ENCODE measurements around the gene EYS.
"Not testable (repeated sequence)": the region's sequence is repeated elsewhere in the genome, so short reads cannot be mapped to it uniquely, and the experiment has no call there.

Gene EYS

DNA sequence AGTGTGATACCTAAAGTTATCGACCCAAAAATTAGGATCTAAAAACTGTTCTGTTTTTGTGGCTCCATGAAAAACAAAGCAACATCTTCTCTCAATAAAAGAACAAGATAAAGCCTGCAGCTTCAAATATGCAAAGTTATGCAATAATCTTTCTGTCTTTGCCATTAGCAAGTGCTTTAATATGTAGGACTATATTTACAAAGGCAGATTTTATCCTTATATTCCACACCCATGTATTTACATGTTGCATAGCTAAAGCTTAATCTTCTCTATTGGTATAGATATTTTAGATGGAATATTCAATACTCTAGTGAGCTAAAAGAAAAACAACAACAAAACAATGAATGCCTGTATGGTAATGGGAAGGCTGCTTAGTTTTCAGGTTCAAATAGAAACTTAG is 1443.2 kb downstream of the EYS start:
- no peak for DNase-seq

DNA sequence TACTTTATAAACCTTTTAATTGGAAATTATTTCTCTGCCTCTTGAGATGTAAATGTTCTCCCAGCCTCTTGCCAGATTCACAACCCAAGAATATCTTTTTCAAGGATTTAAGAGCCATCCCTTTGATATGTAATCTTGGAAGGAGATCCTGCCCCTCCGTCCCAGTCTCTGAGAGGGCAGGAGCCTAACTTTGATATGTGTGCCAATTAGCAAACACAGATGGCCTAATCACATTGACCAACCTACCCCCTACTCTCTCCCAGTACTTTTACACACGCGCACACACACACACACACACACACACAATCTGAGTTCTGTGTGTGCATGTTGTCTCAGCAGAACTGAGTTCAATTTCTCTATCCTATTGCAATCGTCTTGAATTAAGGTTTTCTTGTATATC is 1447.7 kb downstream of the EYS start:
- DNase-seq: no peak

DNA sequence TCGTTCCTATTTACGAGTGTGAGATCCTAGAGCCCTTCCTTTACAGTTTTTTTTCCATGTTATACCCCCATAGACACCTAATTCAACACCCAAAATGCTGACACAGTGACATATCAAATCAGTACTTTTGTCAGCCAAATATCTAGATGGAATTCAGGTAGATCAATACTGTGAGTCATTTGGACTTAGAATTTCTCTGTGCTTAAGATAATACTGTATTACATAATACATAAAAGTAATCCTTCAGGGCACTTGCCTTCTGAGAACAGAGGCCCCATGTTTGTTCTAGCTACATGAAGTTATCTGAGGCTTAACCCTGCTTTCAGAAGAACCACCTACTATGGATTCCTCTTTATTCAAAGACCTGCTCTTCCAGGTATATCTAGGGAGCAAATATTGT is 1448.3 kb downstream of the EYS start:
- DNase-seq: no peak

DNA sequence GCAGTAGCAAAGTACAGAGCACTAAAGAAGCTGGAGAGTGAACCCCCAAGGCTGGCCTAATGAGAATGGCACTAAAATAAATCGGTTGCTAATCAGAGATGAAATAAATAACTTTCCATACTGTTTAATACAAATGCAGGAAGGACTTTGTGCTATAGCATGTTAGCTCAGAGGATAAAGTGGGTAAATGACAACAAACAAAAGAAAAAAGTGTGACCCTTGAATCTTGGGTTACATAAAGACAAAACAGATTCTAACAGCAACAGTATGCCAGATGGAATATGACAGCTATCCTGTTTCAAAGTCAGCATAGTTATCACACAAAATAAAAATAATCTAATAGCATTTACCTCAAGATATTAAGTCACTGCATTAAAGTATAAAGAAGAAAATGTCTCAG is 1448.7 kb downstream of the EYS start:
- no peak for DNase-seq

GRCh38 chr6:64257586-64257985 is 1449.4 kb downstream of the EYS start:
- no peak for DNase-seq

DNA sequence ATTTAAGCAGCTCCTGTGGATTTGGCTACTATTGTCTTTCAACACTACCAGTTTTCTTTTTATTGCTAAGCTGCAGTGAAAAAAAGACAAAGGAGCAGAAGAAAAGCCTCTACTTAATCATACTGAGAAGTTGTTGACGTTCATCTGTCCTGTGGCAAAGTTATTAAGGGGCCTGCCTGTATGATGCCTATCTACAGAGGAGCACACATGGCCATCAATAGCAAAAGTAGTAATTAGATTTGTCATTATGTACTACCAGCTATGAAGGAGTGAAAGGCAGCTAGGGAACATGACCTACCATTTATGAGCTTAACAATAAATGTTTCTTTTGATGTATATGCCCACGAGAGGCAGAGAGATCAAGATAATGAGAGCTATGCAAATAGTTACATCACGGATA is 1450.5 kb downstream of the EYS start:
- no peak for DNase-seq

DNA sequence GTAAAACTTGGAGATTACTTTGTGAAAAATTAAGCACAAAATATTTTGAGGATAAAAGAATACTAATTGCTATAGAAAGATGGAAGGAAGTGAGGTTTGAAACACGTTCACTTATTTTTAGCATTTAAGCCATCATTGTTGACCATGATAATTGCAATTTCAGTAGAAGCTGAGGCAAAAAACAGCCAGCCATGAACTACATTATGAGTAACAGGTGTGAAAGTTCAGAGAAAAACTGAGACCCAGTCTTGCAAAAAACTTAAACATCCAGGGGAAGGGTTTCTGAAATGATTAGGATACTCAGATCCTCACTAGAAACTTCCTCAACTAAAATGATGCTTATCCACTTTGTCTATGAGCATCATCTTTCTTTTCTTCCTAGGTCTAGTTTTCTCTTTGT is 1452.0 kb downstream of the EYS start:
- DNase-seq: no peak

DNA sequence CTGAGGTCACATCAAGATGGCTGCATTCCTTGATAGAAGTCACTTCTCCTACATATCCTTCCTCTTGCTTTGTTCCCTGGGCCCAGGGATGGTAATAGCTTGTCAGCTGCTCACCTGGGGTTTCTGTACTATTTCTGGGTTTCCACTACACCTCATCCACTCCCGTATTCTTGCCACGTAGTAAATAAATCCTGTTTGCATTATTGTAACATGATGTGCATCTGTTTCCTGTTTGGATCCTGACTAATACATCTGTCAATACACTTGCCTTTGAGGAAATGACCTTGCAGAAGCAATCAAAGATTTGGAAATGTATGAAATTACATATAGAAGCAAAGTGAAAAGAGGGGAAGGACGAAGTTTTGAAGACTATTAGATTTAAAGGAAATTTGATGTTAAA is 1452.5 kb downstream of the EYS start:
- no peak for DNase-seq

- no peak for DNase-seq
Measured at GRCh38 chr6:64252256-64252655, 1454.8 kb downstream of the EYS start.

- DNase-seq: no peak
Measured at GRCh38 chr6:64250126-64250525, 1456.9 kb downstream of the EYS start.

DNA sequence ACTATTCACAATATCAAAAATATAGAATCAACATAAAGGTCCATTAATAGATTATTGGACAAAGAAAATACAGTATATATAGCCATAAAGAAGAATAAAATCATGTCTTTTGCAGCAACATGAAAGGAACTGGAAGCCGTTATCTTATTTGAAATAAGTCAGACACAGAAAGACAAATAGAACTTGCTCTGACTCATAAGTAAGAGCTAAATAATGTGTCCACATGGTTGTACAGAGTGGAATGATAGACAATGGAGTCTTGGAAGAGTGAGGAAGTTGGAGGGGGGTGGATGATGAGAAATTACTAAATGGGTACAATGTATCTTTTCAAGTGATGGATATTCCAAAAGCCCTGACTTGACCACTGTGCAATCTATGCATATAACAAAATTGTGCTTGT is 1457.9 kb downstream of the EYS start:
- DNase-seq: no peak

DNA sequence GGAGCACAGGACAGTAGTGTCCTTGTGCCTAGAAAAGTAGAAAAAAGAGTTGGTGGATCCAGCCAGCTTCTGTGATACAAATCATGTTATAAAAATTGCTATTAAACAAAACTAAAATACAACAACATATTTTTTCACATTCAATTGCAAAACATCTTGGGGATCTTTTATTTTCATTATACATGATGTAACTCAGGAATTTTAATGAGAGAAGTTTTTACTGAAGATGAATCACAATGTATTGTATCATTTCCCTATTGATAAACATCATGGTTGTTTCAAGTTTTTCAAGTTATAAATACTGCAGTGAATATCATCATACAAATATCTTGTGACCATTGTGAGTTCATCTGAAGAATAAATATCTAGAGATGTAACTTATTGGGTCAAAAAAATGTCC is 1463.4 kb downstream of the EYS start:
- no peak for DNase-seq

DNA sequence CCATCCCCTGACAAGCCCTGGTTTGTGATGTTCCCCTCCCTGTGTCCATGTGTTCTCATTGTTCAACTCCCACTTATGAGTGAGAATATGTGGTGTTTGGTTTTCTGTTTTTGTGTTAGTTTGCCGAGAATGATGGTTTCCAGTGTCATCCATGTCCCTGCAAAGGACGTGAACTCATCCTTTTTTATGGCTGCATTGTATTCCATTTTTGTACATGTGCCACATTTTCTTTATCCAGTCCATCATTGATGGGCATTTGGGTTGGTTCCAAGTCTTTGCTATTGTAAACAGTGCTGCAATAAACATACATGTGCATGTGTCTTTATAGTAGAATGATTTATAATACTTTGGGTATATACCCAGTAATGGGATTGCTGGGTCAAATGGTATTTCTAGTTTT is 1468.1 kb downstream of the EYS start:
- not testable (repeated sequence) for DNase-seq

DNA sequence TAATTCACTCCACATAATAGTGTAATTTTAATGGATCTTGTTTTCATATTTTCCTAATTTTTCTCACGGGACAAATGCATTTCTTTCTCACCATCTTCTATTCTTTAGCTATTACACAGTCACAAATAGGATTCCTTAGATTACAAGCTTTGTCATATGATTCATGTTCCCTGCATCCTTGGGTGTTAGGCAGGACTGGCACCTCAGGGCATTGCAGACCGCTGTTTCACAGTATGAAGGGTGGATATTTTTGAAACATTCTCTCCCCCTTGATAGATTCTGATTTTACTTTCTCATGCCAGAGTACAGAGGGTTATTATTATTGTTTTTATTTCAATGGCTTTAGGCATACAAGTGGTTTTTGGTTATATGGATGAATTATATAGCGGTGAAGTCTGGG is 1469.0 kb downstream of the EYS start:
- no peak for DNase-seq

- DNase-seq: no peak
Measured at GRCh38 chr6:64233746-64234145, 1473.3 kb downstream of the EYS start.

- no peak for DNase-seq
Measured at GRCh38 chr6:64231928-64232327, 1475.1 kb downstream of the EYS start.

DNA sequence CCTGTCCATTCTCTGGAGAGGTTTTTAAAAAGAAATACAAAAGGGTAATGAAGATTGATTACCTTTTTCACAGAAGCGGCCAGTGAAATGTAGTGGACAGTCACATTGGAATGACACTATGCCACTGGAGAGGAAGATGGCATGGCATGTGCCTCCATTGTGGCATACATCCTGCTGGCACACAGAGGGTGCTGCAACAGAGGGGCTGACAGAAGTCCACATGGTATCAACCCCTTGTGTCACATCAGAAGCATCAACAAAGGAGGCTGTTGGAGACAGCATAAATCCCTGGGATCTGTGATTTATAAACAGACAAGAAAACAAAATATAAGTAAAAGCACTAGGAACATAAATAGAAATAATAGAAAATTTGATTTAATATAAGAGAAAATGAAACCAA is 1476.5 kb downstream of the EYS start:
- DNase-seq: no peak

DNA sequence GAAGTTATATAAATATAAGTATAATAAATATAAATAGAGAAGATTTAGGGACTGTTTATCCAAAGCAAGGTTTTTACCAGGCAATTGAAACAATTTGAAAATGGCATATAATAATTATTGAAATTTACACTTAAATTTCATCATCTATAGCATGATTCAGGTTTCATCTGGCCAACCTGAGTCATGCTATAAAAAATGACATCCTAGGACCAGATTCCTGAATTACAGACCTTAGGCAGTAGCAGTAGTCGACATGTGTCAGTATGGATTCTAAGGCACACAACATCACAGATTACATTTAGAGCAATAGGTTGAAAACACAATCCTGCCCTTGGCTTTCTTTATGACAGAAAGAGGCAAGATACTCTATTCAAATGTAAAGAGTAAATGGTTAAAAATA is 1479.2 kb downstream of the EYS start:
- no peak for DNase-seq

DNA sequence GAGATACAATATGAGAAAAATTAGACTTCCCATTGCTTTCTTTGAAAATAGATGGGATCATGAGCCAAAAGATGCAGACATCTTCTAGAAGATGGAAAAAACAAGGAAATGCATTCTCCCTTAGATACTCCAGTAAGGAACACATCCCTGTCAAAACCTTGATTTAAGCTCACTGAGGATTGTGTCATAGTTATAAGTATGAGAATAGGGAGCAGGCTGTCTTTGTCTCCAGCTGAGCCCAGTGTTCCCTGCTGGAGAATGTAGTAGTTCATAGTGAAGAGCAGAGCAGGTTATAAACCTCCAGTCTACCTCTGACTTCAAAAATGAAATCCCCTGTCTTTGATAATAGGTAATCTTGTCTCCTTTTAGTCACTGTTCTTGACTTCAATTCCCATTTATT is 1481.5 kb downstream of the EYS start:
- DNase-seq: no peak

DNA sequence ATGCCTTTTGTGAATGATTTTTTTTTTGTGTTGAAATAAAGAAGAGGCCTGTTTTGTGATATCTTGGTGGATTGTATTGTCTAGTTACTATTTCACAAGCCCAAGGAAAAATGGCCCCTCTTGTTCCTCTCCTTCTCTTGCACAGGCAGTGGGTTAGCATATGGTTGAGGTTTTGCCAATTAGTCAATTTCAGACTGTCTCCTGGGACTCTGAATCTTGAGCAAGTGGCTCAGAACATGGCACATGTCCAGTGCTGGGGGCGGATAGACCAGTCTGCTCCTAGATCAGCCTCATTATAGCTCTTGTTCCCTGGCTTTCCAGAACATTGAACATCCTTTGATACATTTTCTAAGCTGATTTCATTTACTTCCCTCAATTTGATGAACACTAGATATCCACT is 1482.2 kb downstream of the EYS start:
- no peak for DNase-seq

DNA sequence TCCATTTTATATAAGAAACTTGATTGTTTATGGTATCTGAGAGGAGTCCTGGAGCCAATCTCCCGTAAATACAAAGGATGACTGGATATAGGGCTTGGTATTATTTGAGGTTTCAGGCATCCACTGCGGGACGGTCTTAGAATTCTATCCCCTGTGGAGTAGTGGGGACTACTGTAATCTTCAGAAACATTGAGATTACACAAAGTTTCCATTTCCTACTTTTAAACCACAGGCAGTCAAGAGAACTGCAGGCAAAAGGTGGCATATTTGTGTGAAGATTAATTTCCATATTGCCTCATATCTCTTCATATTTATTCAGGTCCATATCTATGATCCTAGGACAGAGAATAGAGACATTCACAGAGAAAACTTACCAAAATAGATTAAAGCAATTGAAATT is 1485.2 kb downstream of the EYS start:
- DNase-seq: no peak

DNA sequence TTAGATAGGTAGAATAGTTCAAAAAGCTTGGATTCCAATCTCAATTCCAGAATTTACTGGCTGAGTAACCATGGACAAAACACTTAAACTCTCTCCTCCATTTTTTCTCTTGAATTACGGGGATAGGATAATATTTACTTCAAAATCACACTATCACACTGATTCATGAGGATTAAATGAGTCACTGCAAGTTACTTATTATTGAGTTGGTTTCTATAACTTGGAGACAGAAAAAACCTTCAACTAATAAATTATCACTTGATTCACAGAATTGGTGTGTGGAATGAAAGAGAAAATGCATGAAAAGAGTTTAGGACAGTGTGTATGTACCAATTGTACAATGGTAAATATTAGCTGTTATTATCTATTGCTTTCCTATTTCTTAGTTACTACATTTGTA is 1486.2 kb downstream of the EYS start:
- no peak for DNase-seq

GRCh38 chr6:64217721-64218620 is 1489.1 kb downstream of the EYS start:
- DNase-seq: no peak

GRCh38 chr6:64214373-64214772 is 1492.7 kb downstream of the EYS start:
- DNase-seq: no peak

DNA sequence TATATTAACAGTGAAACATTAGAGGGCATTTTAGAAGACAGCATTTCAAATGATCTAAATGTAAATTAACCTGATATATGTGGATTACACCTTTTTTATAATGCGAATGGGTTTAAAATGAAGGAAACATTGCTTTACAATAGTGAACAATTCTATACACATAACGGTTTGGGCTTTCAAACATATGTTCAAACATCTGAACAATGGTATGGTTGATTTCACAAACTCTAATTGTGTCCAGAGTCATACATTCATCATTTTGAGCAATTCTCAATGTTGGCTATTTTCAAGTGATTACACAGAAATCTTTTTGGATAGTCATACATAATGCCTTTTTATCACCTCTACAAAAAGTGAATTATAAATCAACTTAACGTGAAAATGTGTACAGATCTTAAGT is 1493.3 kb downstream of the EYS start:
- no peak for DNase-seq

All from CD4-positive, alpha-beta T cell treated with Interleukin-12 subunit alpha and Interleukin-12 subunit beta, for 1 hour (primary cell).